Medulla oblongata (tissue), 1 donor: ENCODE measurements around the gene ARHGEF5.
"Not testable (repeated sequence)": the region's sequence is repeated elsewhere in the genome, so short reads cannot be mapped to it uniquely, and the experiment has no call there.

Source experiments
- DNase-seq: peaks from one replicate; pipeline ENCODE4 v3.0.0-alpha.2; 2015; ENCODE audit errors: extremely low spot score

Gene ARHGEF5

GRCh38 chr7:144355176-144355822, at the start of gene ARHGEF5:
TSS of gene ARHGEF5 (plus strand) at chr7:144355402. CDS start at chr7:144362670, 7,268 bp downstream.
- not testable (repeated sequence) for DNase-seq

DNA sequence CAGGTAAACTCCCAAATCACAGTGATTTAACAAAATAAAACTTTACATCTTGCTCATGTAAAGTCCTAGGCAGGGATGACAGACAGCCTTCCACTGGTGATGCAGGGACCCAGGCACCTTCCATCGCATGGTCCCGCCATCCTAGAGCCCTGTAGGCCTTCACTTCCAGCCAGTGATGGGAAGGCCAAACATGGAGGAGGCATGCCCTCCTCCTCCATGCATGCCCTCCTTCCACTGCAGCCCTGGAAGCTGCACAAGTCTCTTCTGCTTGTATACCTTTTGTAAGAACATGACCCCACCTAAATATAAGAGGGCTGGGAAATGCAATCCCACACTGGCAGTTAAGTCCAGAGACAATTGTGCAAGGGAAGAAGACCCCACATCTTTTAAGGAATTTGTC, 45.5 kb upstream of the ARHGEF5 start:
- DNase-seq: not testable (repeated sequence)

- DNase-seq: not testable (repeated sequence)
These were observed 44.0 kb upstream of the ARHGEF5 start for GRCh38 chr7:144311218-144311617.

GRCh38 chr7:144311872-144312469, 43.2 kb upstream of the ARHGEF5 start, which contains the start of gene OR2A1:
TSS of gene OR2A1 (plus strand) at chr7:144312419. CDS start at chr7:144318125, 5,706 bp downstream.
- not testable (repeated sequence) for DNase-seq

DNA sequence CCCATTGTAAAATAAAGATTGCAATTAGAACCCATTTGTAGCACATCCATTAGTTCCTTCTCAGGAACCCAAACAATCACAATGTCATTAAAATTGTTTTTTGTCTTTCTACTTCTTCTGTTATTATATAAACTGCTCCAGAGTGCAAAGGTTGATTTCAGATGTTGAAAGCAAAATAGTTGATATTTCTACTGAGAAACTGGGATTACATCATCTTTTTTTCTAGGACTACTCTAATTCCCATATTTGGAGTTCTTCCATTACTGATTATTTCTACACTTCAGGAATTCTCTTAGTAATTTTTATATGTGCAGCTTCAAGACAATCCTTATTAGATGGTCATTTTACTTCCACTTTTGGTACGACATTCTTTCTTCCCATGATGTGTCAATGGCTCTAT, 37.7 kb upstream of the ARHGEF5 start:
- DNase-seq: not testable (repeated sequence)

- DNase-seq: not testable (repeated sequence)
These were observed 35.7 kb upstream of the ARHGEF5 start for GRCh38 chr7:144319547-144319946.

DNA sequence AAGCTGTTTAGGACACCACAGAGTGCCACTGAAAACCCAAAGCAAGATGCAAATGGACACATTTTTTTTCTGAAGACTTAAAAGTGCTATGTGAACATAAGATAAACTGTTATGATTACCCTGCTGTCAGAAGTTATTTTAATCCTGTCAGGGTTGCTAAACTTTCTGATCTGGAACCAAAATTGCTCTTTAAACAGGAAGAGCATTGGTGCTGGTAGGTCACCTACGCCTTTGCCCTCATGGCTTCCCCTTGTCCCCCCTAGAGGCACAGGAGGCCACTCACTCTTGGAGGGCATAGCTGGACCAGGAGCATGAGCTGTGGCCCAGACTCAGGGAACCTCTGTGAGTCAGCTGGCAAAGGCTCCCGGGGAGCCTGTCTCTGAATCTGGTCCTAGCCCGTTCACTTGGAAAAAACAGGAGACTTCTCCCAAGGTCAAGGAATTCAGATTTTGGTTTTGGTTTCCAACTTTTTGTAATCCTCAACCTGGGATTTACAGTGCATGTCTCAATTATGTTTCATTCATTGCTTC, 33.5 kb upstream of the ARHGEF5 start:
- DNase-seq: not testable (repeated sequence)

DNA sequence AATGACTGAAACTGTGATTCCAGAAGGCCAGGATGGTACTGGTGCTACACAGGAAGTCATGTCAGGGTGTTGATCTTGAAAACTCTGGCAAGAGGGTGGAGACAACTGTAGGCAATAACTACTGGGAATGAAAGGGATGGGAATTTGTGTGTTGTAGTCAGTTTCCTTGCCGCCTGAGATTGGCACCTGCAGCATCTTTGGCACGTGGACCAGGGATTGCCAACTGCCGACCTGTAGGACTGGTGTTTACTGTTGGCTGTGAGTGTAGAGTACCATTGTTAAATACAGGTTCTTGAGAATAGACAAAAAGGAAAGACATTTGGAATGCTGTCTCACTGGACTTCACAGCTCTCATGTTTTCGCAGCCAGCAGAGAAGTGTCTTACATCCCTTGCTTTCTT, 31.8 kb upstream of the ARHGEF5 start:
- DNase-seq: not testable (repeated sequence)

- DNase-seq: not testable (repeated sequence)
These were observed 29.3 kb upstream of the ARHGEF5 start for GRCh38 chr7:144325868-144326267.

DNA sequence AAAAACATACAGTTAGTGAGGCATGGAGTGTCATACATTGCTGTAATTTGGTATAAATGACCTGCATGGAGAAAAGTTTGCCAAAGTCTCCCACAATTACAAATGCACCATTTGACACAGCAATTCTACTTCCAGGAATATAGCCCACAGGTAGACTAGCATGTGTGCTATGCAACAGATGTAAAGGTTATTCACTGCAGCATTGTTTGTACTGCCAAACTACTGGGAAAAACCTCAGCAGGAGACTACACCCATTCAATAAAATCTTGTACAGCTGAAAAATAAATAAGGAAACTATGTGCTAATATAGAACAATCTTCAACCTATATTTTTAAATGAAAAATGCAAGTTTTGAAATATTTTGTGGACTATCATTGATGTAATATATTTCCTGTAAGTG, 25.2 kb upstream of the ARHGEF5 start:
- not testable (repeated sequence) for DNase-seq

DNA sequence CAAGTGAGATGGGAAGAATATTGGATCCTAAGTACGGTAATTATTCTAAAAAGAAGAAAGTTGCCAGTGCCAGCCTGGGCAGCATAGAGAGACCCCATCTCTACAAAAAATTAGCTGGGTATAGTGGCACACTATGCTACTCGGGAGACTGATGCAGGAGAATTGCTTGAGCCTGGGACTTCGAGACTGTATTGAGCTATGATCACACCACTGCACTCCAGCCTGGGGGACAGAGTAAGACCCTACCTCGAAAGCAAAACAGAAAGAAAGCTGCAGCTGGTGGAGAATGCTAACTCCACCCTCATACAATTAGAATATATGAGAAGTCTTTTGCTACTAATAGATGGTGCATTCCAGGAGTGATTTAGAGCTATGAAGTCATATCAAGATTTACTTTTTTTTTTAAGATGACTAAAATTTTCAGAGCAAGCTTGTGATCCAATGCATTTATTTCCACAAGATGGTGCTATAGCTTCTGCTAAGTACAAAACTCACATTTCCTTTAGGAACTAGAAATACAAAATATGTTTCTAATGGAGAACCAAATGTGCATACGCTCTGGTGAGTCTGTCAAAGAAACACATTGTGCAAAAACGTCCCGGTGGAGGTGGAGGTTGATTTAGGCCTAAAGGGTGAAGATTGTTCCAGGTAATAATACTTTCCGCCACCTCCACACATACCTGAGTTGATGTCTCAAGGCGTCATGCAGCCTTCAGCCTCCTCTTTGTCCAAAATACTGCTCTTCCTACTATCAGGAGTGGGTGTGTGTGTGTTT, 23.8 kb upstream of the ARHGEF5 start:
- DNase-seq: not testable (repeated sequence)

DNA sequence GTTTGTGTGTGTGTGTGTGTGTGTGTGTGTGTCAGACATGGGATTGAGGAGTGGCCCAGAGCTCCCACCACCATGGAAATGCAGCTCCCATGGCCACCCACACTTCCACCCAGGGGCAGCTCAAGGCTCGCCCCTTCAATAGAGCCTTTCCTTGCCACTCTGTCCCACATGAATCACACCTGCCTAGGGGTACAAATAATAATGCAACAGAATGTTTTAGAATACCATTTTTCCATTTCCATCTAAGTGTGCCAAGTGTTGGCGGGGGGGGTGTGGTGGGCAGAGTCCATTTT, 23.3 kb upstream of the ARHGEF5 start:
- DNase-seq: not testable (repeated sequence)

GRCh38 chr7:144348625-144349024, 6.6 kb upstream of the ARHGEF5 start:
- DNase-seq: not testable (repeated sequence)

- peak; percentile 42 for DNase-seq
These were observed 3.5 kb upstream of the ARHGEF5 start for GRCh38 chr7:144351667-144352066.

GRCh38 chr7:144356185-144356584, 983 bp downstream of the ARHGEF5 start:
- DNase-seq: not testable (repeated sequence)

- DNase-seq: not testable (repeated sequence)
These were observed 1.7 kb downstream of the ARHGEF5 start for GRCh38 chr7:144356860-144357259.

DNA sequence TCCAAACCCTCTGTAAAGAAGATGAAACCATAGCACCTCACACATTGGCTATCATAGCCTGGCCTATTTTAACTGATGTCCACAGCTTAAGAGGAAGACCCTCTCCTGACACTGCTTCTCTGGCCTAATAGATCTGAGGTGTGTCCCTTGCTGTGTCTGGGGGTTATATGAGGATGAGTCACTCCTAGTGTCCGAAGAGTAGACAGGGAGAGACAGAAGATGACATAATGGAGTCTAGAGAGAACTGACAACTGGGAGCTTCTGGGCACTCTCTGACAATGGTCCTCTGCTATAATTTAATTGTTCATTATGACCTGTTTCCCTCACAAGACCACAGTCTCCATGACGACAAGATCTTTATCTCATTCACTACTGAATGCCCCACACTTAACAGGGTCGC, 6.9 kb downstream of the ARHGEF5 start:
- not testable (repeated sequence) for DNase-seq

DNA sequence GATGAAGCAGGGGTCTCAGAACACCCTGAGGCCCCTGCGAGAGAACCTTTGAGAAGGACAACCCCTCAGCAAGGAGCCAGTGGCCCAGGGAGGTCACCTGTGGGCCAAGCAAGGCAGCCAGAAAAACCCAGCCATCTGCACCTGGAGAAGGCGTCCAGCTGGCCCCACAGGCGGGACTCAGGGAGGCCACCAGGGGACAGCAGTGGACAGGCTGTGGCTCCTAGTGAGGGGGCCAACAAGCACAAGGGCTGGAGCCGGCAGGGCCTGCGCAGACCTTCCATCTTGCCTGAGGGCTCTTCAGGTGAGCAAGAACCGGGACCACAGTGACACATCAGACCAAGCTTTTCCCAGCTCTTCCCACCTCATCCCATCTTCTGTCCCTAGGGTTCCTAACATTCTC, 10.3 kb downstream of the ARHGEF5 start:
- not testable (repeated sequence) for DNase-seq

DNA sequence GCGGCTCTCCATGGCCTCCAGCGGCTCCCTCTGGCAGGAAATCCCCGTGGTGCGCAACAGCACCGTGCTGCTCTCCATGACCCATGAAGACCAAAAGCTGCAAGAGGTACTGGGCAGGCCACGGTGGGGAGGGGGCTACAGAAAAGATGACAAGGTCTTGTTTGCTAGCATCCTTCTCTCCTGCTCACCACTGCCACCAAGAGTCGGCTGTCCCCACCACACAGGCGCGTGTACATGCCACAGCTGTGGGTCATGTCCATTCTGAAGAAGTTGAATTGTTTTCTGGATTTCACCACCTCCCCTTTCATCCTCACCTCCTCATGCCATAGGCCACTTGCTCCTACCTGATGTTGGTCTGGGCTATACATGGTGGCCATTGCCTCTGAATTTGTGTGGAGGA, 12.0 kb downstream of the ARHGEF5 start:
- DNase-seq: not testable (repeated sequence)

DNA sequence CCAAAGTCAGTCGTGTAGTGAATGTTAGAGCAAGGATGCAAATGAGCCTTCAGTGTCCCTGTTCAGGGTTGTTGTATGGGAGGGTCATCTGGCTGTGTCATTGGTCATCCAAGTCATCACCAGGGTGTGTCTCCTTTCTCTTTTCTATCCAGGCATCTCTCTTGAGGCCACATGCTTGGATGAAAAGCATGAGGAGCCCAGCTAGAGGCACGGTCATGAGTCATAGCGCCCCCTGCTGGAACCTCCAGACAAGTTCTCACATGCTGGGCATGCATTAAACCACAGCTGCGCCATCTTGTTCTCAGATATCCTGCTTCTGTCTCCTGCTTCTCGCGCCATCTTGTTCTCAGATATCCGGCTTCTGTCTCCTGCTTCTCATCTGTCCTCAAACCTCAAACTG, 14.0 kb downstream of the ARHGEF5 start:
- not testable (repeated sequence) for DNase-seq

DNA sequence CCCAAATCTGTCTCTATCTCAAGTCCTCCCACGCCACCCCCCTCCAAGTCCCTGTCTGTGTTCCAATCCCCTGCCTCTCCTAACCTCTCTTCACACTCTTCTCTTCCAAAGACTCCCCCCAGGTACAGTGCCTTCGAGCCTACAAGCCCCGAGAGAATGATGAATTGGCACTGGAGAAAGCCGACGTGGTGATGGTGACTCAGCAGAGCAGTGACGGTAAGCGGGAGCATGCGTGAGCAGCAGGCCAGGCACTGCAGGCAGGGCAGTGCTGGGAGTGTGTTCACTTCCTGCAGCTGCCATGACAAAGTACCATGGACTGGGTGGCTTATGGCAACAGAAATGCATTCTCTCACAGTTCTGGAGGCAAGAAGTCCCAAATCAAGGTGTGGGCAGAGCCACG, 23.4 kb downstream of the ARHGEF5 start:
- DNase-seq: no peak

GRCh38 chr7:144379776-144380384, 24.7 kb downstream of the ARHGEF5 start:
- DNase-seq: no peak
